Measurements from ENCODE around the gene NRXN3. TPM values are rescaled to one million over a fixed set of nuclear protein-coding genes. Genes with fewer than 3 reads are reported as not detected.
"Not testable (repeated sequence)": the region's sequence is repeated elsewhere in the genome, so short reads cannot be mapped to it uniquely, and the experiment has no call there.

The NRXN3 gene
- total RNA-seq, 1 experiment from 2014 or later, result 0.80 TPM

- no peaks in the 10 kb centered on the region; the same call in 1 of the 2 replicates for H3K27me3 ChIP-seq (ENCODE audit: control insufficient read depth, insufficient read depth, low read length)
- H3K4me3 ChIP-seq (ENCODE audit: insufficient read depth, low read depth, low read length), result no peak overlapping the region
- no peaks in the 10 kb centered on the region for H3K36me3 ChIP-seq (replicated peaks; ENCODE audit: control insufficient read depth, insufficient read depth, low read length)
- no peak for DNase-seq
Measured at GRCh38 chr14:78524196-78524595, 354.0 kb downstream of the NRXN3 start.

DNA sequence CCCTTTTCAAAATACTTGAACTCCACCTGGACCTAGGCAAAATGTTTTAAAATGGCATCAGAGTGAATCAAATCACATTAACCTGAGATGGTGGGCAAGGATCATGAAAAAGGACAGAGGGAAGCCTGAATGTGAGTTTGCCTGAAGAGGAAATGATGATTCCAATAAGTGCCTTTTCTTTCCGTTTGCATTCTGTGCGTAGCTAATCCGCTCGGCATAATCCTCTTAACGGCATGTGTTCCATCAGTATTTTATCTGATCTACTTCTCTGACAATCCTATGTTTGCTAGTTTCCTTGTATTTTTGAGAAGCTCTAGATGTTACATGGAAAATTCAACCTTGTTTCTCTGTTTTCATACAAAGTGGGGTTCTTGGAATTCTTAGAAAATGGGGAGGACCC is 354.6 kb downstream of the NRXN3 start:
- H3K27me3 ChIP-seq (ENCODE audit: control insufficient read depth, insufficient read depth, low read length), result no peaks in the 10 kb centered on the region; the same call in 1 of the 2 replicates
- DNase-seq, result no peak
- no peak overlapping the region for H3K4me3 ChIP-seq (ENCODE audit: insufficient read depth, low read depth, low read length)
- no peaks in the 10 kb centered on the region for H3K36me3 ChIP-seq (replicated peaks; ENCODE audit: control insufficient read depth, insufficient read depth, low read length)

- DNase-seq, result peak; percentile 33
- Histone ChIP-seq H3K36me3 (replicated peaks; ENCODE audit: control insufficient read depth, insufficient read depth, low read length) (no peaks in the 10 kb centered on the region), H3K4me3 (ENCODE audit: insufficient read depth, low read depth, low read length) (no peak overlapping the region), H3K27me3 (ENCODE audit: control insufficient read depth, insufficient read depth, low read length) (no peaks in the 10 kb centered on the region; the same call in 1 of the 2 replicates)
Measured at GRCh38 chr14:78530078-78530477, 359.9 kb downstream of the NRXN3 start.

DNA sequence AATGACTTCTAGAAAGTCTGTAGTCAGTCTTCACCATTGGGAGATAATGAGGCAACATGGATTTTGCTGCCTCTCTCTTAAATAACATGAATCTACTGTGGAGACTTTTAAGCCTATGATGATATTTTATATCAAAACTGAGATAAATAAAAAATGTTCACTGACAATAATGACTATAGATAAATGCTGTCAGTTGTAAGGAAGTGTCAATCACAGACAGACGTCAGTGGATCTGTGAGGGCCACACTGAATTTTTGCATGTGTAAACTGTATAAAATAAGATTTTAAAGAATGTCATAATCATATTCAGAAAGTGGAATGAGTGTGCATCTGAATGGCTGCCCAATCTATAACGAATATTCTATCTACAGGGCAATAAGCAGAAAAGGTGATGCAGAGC is 364.0 kb downstream of the NRXN3 start:
- DNase-seq, result no peak
- Histone ChIP-seq H3K36me3 (replicated peaks; ENCODE audit: control insufficient read depth, insufficient read depth, low read length) (no peaks in the 10 kb centered on the region), H3K27me3 (ENCODE audit: control insufficient read depth, insufficient read depth, low read length) (no peaks in the 10 kb centered on the region), H3K4me3 (ENCODE audit: insufficient read depth, low read depth, low read length) (no peak overlapping the region)

DNA sequence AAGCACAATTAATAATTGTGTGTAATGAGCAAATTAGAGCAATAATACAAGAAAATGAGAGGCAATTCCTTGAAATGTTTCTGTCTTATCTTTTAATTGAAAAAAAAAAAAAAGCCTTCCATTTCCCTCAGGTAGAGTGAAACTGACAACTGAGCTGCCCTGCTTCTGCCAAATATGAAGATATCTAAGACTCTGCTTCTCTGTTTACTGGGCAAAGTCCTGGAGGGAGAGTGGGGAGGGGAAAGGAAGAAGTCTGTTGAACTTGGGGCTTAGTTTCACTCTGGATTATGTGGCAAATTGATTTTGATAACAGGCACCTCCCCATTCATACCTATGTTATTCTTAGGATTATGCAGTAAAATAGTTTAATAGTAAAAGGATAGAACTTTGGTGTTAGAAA is 364.9 kb downstream of the NRXN3 start:
- H3K4me3 ChIP-seq (ENCODE audit: insufficient read depth, low read depth, low read length), result no peak overlapping the region
- no peak for DNase-seq
- H3K36me3 ChIP-seq (replicated peaks; ENCODE audit: control insufficient read depth, insufficient read depth, low read length), result no peaks in the 10 kb centered on the region
- H3K27me3 ChIP-seq (ENCODE audit: control insufficient read depth, insufficient read depth, low read length), result no peaks in the 10 kb centered on the region

GRCh38 chr14:78541788-78542187 is 371.6 kb downstream of the NRXN3 start:
- H3K27me3 ChIP-seq (ENCODE audit: control insufficient read depth, insufficient read depth, low read length); H3K4me3 ChIP-seq (ENCODE audit: insufficient read depth, low read depth, low read length); H3K36me3 ChIP-seq (replicated peaks; ENCODE audit: control insufficient read depth, insufficient read depth, low read length); DNase-seq: not testable (repeated sequence)

- H3K27me3 ChIP-seq (ENCODE audit: control insufficient read depth, insufficient read depth, low read length), result no peaks in the 10 kb centered on the region
- no peak for DNase-seq
- H3K4me3 ChIP-seq (ENCODE audit: insufficient read depth, low read depth, low read length), result no peak overlapping the region
- no peaks in the 10 kb centered on the region for H3K36me3 ChIP-seq (replicated peaks; ENCODE audit: control insufficient read depth, insufficient read depth, low read length)
Measured at GRCh38 chr14:78543433-78543832, 373.3 kb downstream of the NRXN3 start.

- Histone ChIP-seq H3K36me3 (replicated peaks; ENCODE audit: control insufficient read depth, insufficient read depth, low read length) (no peaks in the 10 kb centered on the region), H3K4me3 (ENCODE audit: insufficient read depth, low read depth, low read length) (no peak overlapping the region), H3K27me3 (ENCODE audit: control insufficient read depth, insufficient read depth, low read length) (no peaks in the 10 kb centered on the region)
- no peak for DNase-seq
Measured at GRCh38 chr14:78561074-78561473, 390.9 kb downstream of the NRXN3 start.

GRCh38 chr14:78566026-78566858 is 396.1 kb downstream of the NRXN3 start:
- peak; percentile 81 for DNase-seq
- H3K4me3 ChIP-seq (ENCODE audit: insufficient read depth, low read depth, low read length), result peak overlapping the region; percentile 25
- no peaks in the 10 kb centered on the region for H3K27me3 ChIP-seq (ENCODE audit: control insufficient read depth, insufficient read depth, low read length)
- H3K36me3 ChIP-seq (replicated peaks; ENCODE audit: control insufficient read depth, insufficient read depth, low read length), result no peaks in the 10 kb centered on the region

GRCh38 chr14:78566859-78567172 is 396.6 kb downstream of the NRXN3 start:
- no peak overlapping the region for H3K4me3 ChIP-seq (ENCODE audit: insufficient read depth, low read depth, low read length)
- no peaks in the 10 kb centered on the region for H3K36me3 ChIP-seq (replicated peaks; ENCODE audit: control insufficient read depth, insufficient read depth, low read length)
- no peaks in the 10 kb centered on the region for H3K27me3 ChIP-seq (ENCODE audit: control insufficient read depth, insufficient read depth, low read length)
- DNase-seq, result no peak

- Histone ChIP-seq H3K36me3 (replicated peaks; ENCODE audit: control insufficient read depth, insufficient read depth, low read length) (no peaks in the 10 kb centered on the region), H3K4me3 (ENCODE audit: insufficient read depth, low read depth, low read length) (no peak overlapping the region), H3K27me3 (ENCODE audit: control insufficient read depth, insufficient read depth, low read length) (no peaks in the 10 kb centered on the region)
- no peak for DNase-seq
Measured at GRCh38 chr14:78567343-78567742, 397.2 kb downstream of the NRXN3 start.

- not testable (repeated sequence) for H3K4me3 ChIP-seq (ENCODE audit: insufficient read depth, low read depth, low read length); DNase-seq; H3K36me3 ChIP-seq (replicated peaks; ENCODE audit: control insufficient read depth, insufficient read depth, low read length); H3K27me3 ChIP-seq (ENCODE audit: control insufficient read depth, insufficient read depth, low read length)
Measured at GRCh38 chr14:78573736-78574135, 403.6 kb downstream of the NRXN3 start.

- no peak overlapping the region for H3K4me3 ChIP-seq (ENCODE audit: insufficient read depth, low read depth, low read length)
- no peaks in the 10 kb centered on the region for H3K27me3 ChIP-seq (ENCODE audit: control insufficient read depth, insufficient read depth, low read length)
- DNase-seq, result no peak
Measured at GRCh38 chr14:78576437-78577166, 406.4 kb downstream of the NRXN3 start.

GRCh38 chr14:78581229-78581628 is 411.1 kb downstream of the NRXN3 start:
- no peak overlapping the region for H3K4me3 ChIP-seq (ENCODE audit: insufficient read depth, low read depth, low read length)
- H3K27me3 ChIP-seq (ENCODE audit: control insufficient read depth, insufficient read depth, low read length), result no peaks in the 10 kb centered on the region
- DNase-seq, result no peak
- H3K36me3 ChIP-seq (replicated peaks; ENCODE audit: control insufficient read depth, insufficient read depth, low read length), result no peaks in the 10 kb centered on the region

More at GRCh38 chr14:78576437-78577166, 406.4 kb downstream of the NRXN3 start:
- H3K36me3 ChIP-seq (replicated peaks; ENCODE audit: control insufficient read depth, insufficient read depth, low read length), result no peaks in the 10 kb centered on the region

DNA sequence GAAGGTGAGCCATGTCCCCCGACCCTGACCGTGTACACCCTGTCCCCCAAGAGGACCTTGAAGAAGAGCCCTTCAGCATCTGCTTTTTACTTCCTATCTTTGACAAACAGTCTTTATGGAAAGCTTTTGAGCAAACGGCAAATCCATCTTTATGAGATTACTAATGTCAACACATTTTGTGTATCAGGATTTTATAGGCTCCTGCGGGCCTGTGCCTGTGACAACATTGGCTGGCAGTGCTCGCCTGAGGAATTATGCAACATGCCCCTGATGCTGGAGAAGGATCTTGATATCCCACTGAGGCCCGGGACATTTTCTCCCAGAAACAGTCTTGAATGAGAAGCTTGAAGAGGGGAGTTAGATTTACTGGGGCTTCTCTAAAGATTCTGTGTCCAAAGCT is 416.5 kb downstream of the NRXN3 start:
- Histone ChIP-seq H3K36me3 (replicated peaks; ENCODE audit: control insufficient read depth, insufficient read depth, low read length) (no peaks in the 10 kb centered on the region), H3K27me3 (ENCODE audit: control insufficient read depth, insufficient read depth, low read length) (no peaks in the 10 kb centered on the region), H3K4me3 (ENCODE audit: insufficient read depth, low read depth, low read length) (no peak overlapping the region)
- no peak for DNase-seq
